GM19463 (cell line): ENCODE results near the gene CACNA1A.

ENCODE experiments used
- ATAC-seq: cut with Tn5 transposase; IDR thresholded peaks from one replicate; pipeline ENCODE4 v1.9.1; 2021; ENCODE audit warnings: mild to moderate bottlenecking, moderate library complexity; ENCODE audit not compliant: unreplicated experiment

Gene CACNA1A

DNA sequence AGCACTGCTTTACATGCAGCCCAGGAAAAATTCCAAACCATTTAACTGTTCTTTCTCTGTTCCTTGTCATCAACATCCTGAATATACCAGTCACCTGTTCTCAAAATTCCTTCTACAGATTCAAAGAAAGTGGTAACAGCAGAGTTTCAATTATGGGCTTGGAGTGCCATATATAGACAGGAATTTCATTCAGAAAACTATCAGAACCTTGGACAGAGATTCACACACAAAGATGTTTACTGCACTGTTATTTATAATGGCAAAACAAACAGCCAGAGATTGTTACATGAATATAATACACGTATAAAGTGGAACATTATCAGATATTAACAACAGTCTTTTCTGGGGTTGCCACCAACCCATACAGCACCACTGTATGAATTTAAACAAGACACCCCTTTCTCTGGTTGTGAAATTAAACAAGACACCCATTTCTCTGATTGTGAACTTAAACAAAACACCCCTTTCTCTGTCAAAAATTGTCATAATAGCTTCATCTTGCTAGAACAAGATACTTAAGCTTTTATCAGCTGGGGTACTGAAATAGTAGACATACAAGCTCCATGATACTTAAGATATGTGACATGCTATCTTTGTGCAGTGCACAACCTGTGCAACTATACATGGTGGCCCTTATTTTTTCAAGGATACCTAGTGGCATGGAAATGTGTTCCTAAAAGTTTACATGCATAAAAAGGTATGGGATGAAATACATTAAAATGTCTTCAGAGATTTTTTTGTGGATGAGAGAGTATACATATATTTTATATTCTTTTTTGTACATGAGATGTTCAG lies 12.6 kb downstream of the CACNA1A start:
- no peak for ATAC-seq

GRCh38 chr19:13492128-13492527 lies 14.2 kb downstream of the CACNA1A start:
- no peak for ATAC-seq

- ATAC-seq, result no peak
Measured at GRCh38 chr19:13487985-13488384, 18.3 kb downstream of the CACNA1A start.

DNA sequence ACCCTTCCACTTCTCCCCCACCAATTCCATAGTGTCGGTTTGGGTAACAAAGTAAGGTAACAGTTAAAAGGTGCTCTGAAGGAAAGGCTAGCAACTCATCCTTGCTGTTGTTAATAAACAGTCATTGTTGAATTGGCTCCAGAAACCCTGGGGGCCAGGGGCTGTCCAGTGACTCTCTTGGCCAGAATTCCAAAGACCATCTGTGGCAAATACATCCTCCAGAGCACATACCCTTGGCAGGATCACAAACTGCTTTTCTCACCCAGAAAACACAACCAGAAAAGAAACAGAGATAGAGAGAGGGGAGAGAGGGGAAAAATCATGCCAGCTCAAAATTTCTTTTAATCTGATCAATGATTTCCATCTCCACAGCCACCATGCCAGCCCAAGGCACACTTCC lies 22.1 kb downstream of the CACNA1A start:
- ATAC-seq, result no peak

GRCh38 chr19:13483215-13483614 lies 23.1 kb downstream of the CACNA1A start:
- ATAC-seq, result no peak

GRCh38 chr19:13478576-13478975 lies 27.7 kb downstream of the CACNA1A start:
- ATAC-seq, result no peak

DNA sequence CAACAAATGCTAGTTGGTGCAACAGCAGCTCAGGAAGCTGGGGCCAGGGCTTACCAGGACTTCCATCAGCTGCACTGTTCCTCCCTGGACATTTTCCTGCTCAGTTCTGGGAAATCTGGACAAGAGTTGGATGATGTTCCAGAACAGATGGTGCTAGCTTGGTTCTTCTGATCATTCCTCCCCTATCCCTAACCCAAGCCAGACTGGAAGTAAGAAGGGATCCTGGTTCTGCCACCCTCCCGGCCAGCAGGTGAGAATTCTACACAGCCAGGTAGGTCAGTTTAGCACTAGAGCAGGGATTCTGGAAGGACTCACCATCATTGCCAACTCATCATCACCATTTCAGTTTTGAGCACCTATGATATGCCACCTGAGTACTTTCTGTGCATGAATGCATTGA lies 30.2 kb downstream of the CACNA1A start:
- ATAC-seq, result no peak

- no peak for ATAC-seq
Measured at GRCh38 chr19:13475044-13475443, 31.2 kb downstream of the CACNA1A start.

- no peak for ATAC-seq
Measured at GRCh38 chr19:13466697-13467096, 39.6 kb downstream of the CACNA1A start.

- ATAC-seq, result no peak
Measured at GRCh38 chr19:13463296-13463695, 43.0 kb downstream of the CACNA1A start.

DNA sequence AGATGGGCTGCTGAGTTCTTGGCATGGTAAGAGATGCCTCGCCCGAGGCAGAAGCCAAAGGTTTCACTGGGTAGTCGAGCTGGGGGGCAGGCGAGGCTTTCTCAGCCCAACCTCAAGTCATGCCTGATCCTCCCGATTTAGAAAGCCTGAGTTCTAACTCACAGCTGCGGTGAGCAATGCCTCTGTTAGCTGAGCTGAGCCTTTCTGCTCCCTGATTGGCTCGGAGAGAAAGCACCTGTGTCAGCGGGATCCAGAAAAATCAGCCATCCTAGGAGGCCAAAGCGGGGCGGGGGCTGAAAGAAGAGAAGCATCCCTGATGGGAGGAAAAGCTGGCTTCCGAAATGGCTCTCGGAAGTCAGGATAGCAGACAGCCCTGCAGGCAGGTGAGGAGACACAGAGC lies 44.7 kb downstream of the CACNA1A start:
- no peak for ATAC-seq

- no peak for ATAC-seq
Measured at GRCh38 chr19:13460045-13460444, 46.2 kb downstream of the CACNA1A start.

DNA sequence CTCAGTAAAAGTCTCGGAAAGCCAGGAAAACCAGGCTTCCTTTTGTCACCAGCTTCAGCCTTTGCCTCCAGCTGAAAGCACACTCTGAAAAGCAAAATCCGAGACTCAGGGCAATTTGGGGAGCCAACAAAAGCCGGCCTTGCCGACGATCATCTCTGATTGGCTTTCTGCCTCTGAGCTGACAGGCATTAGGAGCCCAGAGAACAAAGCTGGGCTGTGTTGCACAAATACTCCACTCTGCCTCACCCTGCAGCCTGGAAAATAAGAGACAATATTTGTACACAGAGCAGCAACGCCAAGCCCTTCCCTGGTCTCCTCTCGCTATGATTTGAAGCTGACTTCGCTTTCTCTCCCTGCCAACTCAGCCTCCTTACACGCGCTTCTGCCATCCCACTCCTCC lies 46.9 kb downstream of the CACNA1A start:
- no peak for ATAC-seq

DNA sequence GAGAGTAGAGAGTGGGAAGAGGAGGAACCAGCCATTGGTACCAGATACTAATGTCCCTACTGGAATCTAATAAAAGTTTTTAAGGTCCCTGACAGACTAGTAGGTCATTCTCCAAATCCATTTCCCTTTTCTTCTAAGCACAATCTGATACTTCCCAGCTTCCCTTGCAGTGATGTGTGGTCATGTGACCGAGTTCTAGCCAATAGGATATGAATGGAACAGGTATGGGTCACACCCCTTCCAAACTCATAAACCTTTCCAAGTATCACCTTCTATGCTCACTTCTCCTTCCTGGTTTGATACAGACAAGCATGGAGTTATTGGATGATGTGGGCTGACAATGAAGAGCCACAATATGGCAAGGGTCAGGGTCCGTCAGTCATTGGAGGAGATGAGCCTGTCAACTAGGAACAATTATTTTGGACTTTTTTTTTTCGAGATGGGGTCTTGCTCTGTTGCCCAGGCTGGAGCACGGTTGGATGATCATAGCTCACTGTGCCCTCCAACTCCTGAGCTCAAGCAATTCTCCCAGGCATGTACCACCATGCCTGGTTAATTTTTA lies 54.8 kb downstream of the CACNA1A start:
- ATAC-seq, result no peak

GRCh38 chr19:13447978-13448377 lies 58.3 kb downstream of the CACNA1A start:
- no peak for ATAC-seq

- no peak for ATAC-seq
Measured at GRCh38 chr19:13441810-13442512, 64.3 kb downstream of the CACNA1A start.

GRCh38 chr19:13437919-13438618 lies 68.2 kb downstream of the CACNA1A start:
- no peak for ATAC-seq

GRCh38 chr19:13436352-13436751 lies 69.9 kb downstream of the CACNA1A start:
- no peak for ATAC-seq

DNA sequence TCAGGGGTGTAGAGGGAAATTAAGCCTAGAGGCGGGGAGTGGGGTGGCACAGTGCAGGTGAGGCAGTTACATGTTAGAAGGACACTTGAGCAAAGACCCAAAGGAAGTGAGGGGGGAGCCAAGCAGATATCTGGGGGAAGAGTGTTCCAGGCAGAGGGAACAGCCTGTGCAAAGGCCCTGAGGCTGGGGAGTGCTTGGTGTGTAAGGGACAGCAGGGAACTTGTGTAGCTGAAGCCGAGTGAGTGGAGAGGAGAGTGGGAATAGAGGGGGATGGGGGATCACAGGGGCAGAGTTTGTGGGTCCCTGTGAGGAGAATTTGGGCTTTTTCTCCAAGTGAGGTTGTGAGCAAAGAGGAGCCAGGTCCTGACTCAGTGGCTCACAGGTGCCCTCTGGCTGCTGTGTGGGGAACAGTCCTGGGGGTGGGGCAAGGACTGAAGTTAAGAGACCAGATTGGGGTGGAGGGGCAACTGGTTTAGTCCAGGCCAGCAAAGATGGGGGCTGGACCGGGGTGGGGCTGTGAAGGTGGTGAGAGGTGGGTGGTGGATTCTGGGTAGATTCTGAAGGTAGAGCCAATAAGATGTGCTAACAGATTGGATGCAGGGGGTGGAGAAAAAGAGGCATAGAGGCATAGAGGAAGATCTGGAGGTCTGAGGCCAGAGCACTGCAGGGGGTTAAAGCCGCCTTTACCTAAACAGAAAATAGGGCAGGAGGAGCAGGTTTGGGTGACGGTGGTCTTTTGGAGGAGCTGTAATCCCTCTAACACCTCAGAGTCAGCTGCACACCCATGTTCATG lies 75.3 kb downstream of the CACNA1A start:
- ATAC-seq, result no peak

- ATAC-seq, result no peak
Measured at GRCh38 chr19:13429563-13429962, 76.7 kb downstream of the CACNA1A start.

DNA sequence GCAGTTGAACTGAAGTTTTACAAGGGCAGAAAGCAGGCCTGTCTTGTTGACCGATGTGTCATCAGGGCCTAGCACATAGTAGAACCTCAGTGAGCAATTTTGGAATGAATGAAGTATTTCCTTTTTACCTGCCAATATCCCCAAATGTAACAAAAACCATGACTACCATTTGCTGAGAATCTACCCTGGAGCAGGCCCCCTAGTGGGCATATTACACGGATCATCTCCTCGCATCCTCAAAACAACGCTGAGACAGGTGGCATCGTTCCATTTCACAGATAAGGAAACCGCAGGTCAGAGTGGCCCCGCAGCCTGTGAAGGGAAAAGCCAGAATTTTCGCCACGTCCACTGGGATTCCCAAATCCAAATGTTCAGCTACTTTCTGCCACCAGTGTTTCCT lies 77.9 kb downstream of the CACNA1A start:
- no peak for ATAC-seq
